Fibroblast of lung (primary cell): ENCODE results near the gene CST8.

Experiments used
- EZH2 ChIP-seq: IDR thresholded peaks from 2 replicates; pipeline ENCODE4 v1.5.1; 2012; ENCODE audit warnings: low read length, control low read depth, mild to moderate bottlenecking; ENCODE audit errors: missing control alignments
- TF ChIP-seq, protein P1 (sequence below), 2 donors: IDR thresholded peaks in 1 of 2; conservative IDR thresholded peaks in 1 of 2; 1 replicate in 1 of 2; 2 replicates in 1 of 2; pipeline ENCODE4 v1.5.1; 2011 to 2012; ENCODE audit warnings: low read length in 2 of 2, control low read depth in 1 of 2, inconsistent platforms in 1 of 2, low read depth in 1 of 2, mild to moderate bottlenecking in 1 of 2

DNA sequence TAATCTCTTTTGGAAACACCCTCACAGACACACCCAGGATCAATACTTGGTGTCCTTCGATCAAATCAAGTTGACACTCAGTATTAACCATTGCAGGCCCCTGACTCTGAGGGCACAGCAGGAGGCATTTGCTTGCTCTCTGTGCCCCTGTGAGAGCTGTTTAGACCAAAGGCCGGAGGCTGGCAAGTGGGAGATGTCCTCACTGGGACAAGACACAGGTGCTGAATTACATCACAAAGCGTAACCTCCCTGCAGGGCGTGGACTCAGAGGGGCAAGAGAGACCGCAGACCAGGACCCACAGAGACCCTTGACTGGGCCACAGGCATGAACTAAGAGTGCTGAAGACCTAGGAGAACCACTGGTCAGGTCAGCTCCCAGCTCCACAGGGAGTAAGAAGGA lies at the start of gene CST8:
- TF ChIP-seq, protein P1, sequence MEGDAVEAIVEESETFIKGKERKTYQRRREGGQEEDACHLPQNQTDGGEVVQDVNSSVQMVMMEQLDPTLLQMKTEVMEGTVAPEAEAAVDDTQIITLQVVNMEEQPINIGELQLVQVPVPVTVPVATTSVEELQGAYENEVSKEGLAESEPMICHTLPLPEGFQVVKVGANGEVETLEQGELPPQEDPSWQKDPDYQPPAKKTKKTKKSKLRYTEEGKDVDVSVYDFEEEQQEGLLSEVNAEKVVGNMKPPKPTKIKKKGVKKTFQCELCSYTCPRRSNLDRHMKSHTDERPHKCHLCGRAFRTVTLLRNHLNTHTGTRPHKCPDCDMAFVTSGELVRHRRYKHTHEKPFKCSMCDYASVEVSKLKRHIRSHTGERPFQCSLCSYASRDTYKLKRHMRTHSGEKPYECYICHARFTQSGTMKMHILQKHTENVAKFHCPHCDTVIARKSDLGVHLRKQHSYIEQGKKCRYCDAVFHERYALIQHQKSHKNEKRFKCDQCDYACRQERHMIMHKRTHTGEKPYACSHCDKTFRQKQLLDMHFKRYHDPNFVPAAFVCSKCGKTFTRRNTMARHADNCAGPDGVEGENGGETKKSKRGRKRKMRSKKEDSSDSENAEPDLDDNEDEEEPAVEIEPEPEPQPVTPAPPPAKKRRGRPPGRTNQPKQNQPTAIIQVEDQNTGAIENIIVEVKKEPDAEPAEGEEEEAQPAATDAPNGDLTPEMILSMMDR (conservative IDR thresholded peaks at IDR 0.05 in 1 of 2, IDR thresholded peaks at IDR 0.05 in 1 of 2; ENCODE audit: low read depth in 1 of 2, low read length in 2 of 2) = no peak
- no peak for TF ChIP-seq EZH2
